Brain microvascular endothelial cell (primary cell): Measurements from ENCODE around the gene ERO1B.
"Not testable (repeated sequence)": the region's sequence is repeated elsewhere in the genome, so short reads cannot be mapped to it uniquely, and the experiment has no call there.

Experiments
- DNase-seq: peaks from one replicate; pipeline ENCODE4 v3.0.0-alpha.2; 2020
- H3K27ac ChIP-seq: fragments of 250-450 bp; sonication (Bioruptor Pico); 2 replicates; pipeline ENCODE4 v1.5.1; 2020; ENCODE audit warnings: mild to moderate bottlenecking, moderate library complexity
- H3K27me3 ChIP-seq: fragments of 250-450 bp; sonication (Bioruptor Pico); replicated peaks from 2 replicates; pipeline ENCODE4 v1.5.1; 2020; ENCODE audit warnings: mild to moderate bottlenecking
- H3K36me3 ChIP-seq: fragments of 250-450 bp; sonication (Bioruptor Pico); replicated peaks from 2 replicates; pipeline ENCODE4 v1.5.1; 2020; ENCODE audit warnings: mild to moderate bottlenecking
- H3K4me3 ChIP-seq: 2 replicates; pipeline ENCODE4 v1.5.1; 2011; ENCODE audit warnings: low read depth, mild to moderate bottlenecking, control low read depth, low read length, moderate library complexity
- CTCF ChIP-seq: IDR thresholded peaks from 2 replicates; pipeline ENCODE4 v1.5.1; 2011; ENCODE audit warnings: low read depth, mild to moderate bottlenecking, moderate library complexity, low read length, control low read depth, inconsistent platforms; ENCODE audit errors: missing control alignments
- in situ Hi-C: cut with HindIII; loops from 2 replicates; pipeline ENCODE4 v1.10.0; 2017; ENCODE audit warnings: low sequenced_read_pairs, low pct_ligation_motif_present

The ERO1B gene

GRCh38 chr1:236281654-236282424 lies at the start of gene ERO1B:
TSS of gene ERO1B (minus strand) at chr1:236281958. CDS start at chr1:236281783, 175 bp downstream.
- peaks cover 8% of the 10 kb centered on the region for H3K27me3 ChIP-seq
- H3K27ac ChIP-seq = no peak within 1 kb of the TSS
- peak within 1 kb of the TSS; percentile 76 for H3K4me3 ChIP-seq
- in situ Hi-C loops = no loop called here
- DNase-seq = peak; percentile 92
- H3K36me3 ChIP-seq = no peaks in the 10 kb centered on the region
- TF ChIP-seq CTCF = no peak

- H3K4me3 ChIP-seq, H3K27me3 ChIP-seq, H3K36me3 ChIP-seq, in situ Hi-C loops, DNase-seq, H3K27ac ChIP-seq: not testable (repeated sequence)
Measured at GRCh38 chr1:236331412-236331811, 49.7 kb upstream of the ERO1B start.

- no peak for TF ChIP-seq CTCF
- no peak overlapping the region for H3K4me3 ChIP-seq
- no peaks in the 10 kb centered on the region for H3K36me3 ChIP-seq
- in situ Hi-C loops = no loop called here
- H3K27ac ChIP-seq = no peak overlapping the region
- H3K27me3 ChIP-seq = no peaks in the 10 kb centered on the region
- DNase-seq = no peak
Measured at GRCh38 chr1:236326432-236326831, 44.7 kb upstream of the ERO1B start.

- in situ Hi-C loops = no loop called here
- no peak overlapping the region for H3K27ac ChIP-seq
- DNase-seq = no peak
Measured at GRCh38 chr1:236325567-236325966, 43.8 kb upstream of the ERO1B start.

GRCh38 chr1:236323819-236324411 lies 42.2 kb upstream of the ERO1B start:
- no peak for TF ChIP-seq CTCF
- H3K4me3 ChIP-seq = no peak overlapping the region

More at GRCh38 chr1:236325567-236325966, 43.8 kb upstream of the ERO1B start:
- Histone ChIP-seq H3K4me3 (no peak overlapping the region), H3K27me3 (no peaks in the 10 kb centered on the region), H3K36me3 (no peaks in the 10 kb centered on the region)
- no peak for TF ChIP-seq CTCF

GRCh38 chr1:236322566-236323409 lies 41.0 kb upstream of the ERO1B start:
- H3K36me3 ChIP-seq = no peaks in the 10 kb centered on the region
- no peak for TF ChIP-seq CTCF
- no peak overlapping the region for H3K27ac ChIP-seq
- no peak for DNase-seq
- in situ Hi-C loops = no loop called here
- H3K27me3 ChIP-seq = no peaks in the 10 kb centered on the region
- no peak overlapping the region for H3K4me3 ChIP-seq

More at GRCh38 chr1:236323819-236324411, 42.2 kb upstream of the ERO1B start:
- no peak overlapping the region for H3K27ac ChIP-seq
- H3K36me3 ChIP-seq = no peaks in the 10 kb centered on the region
- no peak for DNase-seq
- in situ Hi-C loops = no loop called here
- H3K27me3 ChIP-seq = no peaks in the 10 kb centered on the region
